SJCRH30 (cell line): ENCODE results near the gene SAMMSON. TPM values are rescaled to one million over a fixed set of nuclear protein-coding genes. Genes with fewer than 3 reads are reported as not detected.

Source experiments
- DNase-seq, 2 experiments: peaks; one replicate each; pipeline ENCODE4 v3.0.0-alpha.2; 2015 to 2020
- H3K27ac ChIP-seq: fragments of 250-450 bp; sonication (Bioruptor Pico); 2 replicates; pipeline ENCODE4 v1.5.1; 2020; ENCODE audit warnings: mild to moderate bottlenecking, moderate library complexity
- H3K27me3 ChIP-seq: fragments of 250-450 bp; sonication (Bioruptor Pico); 2 replicates; pipeline ENCODE4 v1.5.1; 2020; ENCODE audit warnings: mild to moderate bottlenecking, moderate library complexity
- H3K36me3 ChIP-seq: fragments of 250-450 bp; sonication (Bioruptor Pico); 2 replicates; pipeline ENCODE4 v1.5.1; 2020; ENCODE audit warnings: mild to moderate bottlenecking, moderate library complexity
- H3K4me1 ChIP-seq: fragments of 250-450 bp; sonication (Bioruptor Pico); 2 replicates; pipeline ENCODE4 v1.5.1; 2020; ENCODE audit warnings: mild to moderate bottlenecking, moderate library complexity
- H3K4me3 ChIP-seq: fragments of 250-450 bp; sonication (Bioruptor Pico); 2 replicates; pipeline ENCODE4 v1.5.1; 2020; ENCODE audit warnings: mild to moderate bottlenecking, moderate library complexity
- H3K9me3 ChIP-seq: fragments of 250-450 bp; sonication (Bioruptor Pico); replicated peaks from 2 replicates; pipeline ENCODE4 v1.5.1; 2020; ENCODE audit warnings: mild to moderate bottlenecking, moderate library complexity
- total RNA-seq: library from RNA; depleted of rRNA; stranded (reverse); fragments of >200 nt; shearing (Covaris generic); gene quantifications from 2 replicates; pipeline ENCODE4 v1.2.3, GENCODE V29; 2014

Gene SAMMSON
- total RNA-seq, 1 experiment from 2014 or later = 0.08 TPM

DNA sequence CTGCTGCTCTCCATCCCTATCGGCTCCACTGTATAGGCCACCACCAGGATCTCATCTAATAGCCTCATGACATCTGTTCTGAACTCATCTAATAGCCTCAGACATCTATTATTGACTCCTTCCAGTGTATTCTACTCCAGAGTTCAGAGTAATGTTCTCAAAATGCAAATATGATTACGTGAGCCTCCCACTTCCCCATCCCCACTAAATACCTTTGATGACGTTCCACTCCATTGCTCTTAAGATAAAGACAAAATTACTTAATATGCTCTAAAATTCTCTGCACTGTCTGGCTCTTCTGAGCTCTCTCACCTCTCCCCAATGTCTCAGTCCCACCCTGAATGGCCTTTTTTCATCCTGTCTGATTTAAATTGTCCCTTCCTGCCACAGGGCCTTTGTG, 94.7 kb downstream of the SAMMSON start:
- Histone ChIP-seq H3K36me3 (no peaks in the 10 kb centered on the region), H3K9me3 (no peaks in the 10 kb centered on the region), H3K4me1 (no peaks in the 10 kb centered on the region), H3K27ac (no peak overlapping the region), H3K27me3 (no peaks in the 10 kb centered on the region), H3K4me3 (no peak overlapping the region)
- no peak for DNase-seq

GRCh38 chr3:70095260-70095659, 95.7 kb downstream of the SAMMSON start:
- no peak for DNase-seq
- no peaks in the 10 kb centered on the region for H3K4me1 ChIP-seq
- H3K9me3 ChIP-seq = no peaks in the 10 kb centered on the region
- H3K27me3 ChIP-seq = no peaks in the 10 kb centered on the region
- H3K36me3 ChIP-seq = no peaks in the 10 kb centered on the region
- H3K27ac ChIP-seq = no peak overlapping the region
- no peak overlapping the region for H3K4me3 ChIP-seq

DNA sequence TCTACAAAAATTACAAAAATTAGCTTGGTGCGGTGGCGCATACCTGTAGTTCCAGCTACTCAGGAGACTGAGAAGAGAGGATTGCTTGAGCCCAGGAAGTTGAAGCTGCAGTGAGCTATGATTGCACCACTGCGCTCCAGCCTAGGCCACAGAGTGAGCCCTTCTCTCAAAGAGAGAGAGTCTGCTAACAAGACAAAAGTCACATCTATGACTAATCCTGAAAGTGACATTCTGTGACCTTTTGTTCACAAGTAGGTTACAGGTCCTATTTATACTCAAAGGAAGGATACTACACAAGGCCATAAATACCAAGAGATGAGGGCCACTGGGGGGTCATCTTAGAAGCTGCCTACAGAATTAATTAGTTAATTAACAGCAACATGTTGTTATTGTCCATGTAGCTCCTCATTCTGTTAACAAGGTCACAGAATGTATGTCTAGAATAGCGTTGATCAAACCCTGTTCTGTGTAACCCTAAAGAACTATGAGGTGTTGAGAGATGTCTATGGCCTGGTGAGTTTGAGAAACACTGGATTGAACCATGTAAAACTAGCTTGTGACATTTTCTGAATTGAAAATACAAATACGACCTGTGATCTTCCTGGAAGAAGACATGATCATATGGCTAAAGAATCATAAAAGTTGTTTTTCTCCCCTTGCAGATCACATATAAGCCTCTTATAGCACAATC, 97.0 kb downstream of the SAMMSON start:
- no peak overlapping the region for H3K27ac ChIP-seq
- H3K4me1 ChIP-seq = no peaks in the 10 kb centered on the region
- no peaks in the 10 kb centered on the region for H3K36me3 ChIP-seq
- DNase-seq = no peak
- no peak overlapping the region for H3K4me3 ChIP-seq
- H3K27me3 ChIP-seq = no peaks in the 10 kb centered on the region
- H3K9me3 ChIP-seq = no peaks in the 10 kb centered on the region

GRCh38 chr3:70097084-70097483, 97.6 kb downstream of the SAMMSON start:
- DNase-seq = no peak
- Histone ChIP-seq H3K9me3 (no peaks in the 10 kb centered on the region), H3K27me3 (no peaks in the 10 kb centered on the region), H3K4me1 (no peaks in the 10 kb centered on the region), H3K27ac (no peak overlapping the region), H3K4me3 (no peak overlapping the region), H3K36me3 (no peaks in the 10 kb centered on the region)

- Histone ChIP-seq H3K4me3 (no peak overlapping the region), H3K9me3 (no peaks in the 10 kb centered on the region), H3K36me3 (no peaks in the 10 kb centered on the region), H3K27me3 (no peaks in the 10 kb centered on the region; the same call in 1 of the 2 replicates), H3K4me1 (no peaks in the 10 kb centered on the region), H3K27ac (no peak overlapping the region)
- DNase-seq = peak; percentile 21 to 49
Observed at GRCh38 chr3:70108072-70108471, 108.5 kb downstream of the SAMMSON start.

DNA sequence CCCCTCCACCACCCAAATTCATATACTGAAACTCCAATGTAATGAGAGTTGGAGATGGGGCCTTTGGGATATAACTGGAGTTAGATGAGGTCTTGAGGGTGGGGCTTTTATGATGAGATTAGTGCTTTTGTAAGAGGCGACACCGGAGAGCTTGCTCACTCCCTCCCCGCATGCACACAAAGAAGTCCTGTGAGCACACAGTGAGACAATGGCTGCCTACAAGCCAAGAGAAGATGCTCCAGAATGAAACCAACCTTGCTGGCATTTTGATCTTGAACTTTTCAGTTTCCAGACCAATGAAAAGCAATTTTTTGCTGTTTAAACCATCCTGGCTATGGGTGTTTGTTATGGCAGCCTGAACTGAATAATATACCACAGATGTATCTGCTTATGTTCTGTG, 109.0 kb downstream of the SAMMSON start:
- H3K4me1 ChIP-seq = no peaks in the 10 kb centered on the region

GRCh38 chr3:70110066-70110465, 110.5 kb downstream of the SAMMSON start:
- no peak for DNase-seq
- no peak overlapping the region for H3K27ac ChIP-seq
- H3K4me3 ChIP-seq = no peak overlapping the region
- no peaks in the 10 kb centered on the region for H3K4me1 ChIP-seq
- H3K27me3 ChIP-seq = no peaks in the 10 kb centered on the region; the same call in 1 of the 2 replicates
- no peaks in the 10 kb centered on the region for H3K36me3 ChIP-seq
- no peaks in the 10 kb centered on the region for H3K9me3 ChIP-seq

More for the DNA sequence above, 109.0 kb downstream of the SAMMSON start:
- no peaks in the 10 kb centered on the region; the same call in 1 of the 2 replicates for H3K27me3 ChIP-seq
- no peak overlapping the region for H3K4me3 ChIP-seq
- H3K36me3 ChIP-seq = no peaks in the 10 kb centered on the region
- H3K9me3 ChIP-seq = no peaks in the 10 kb centered on the region
- no peak for DNase-seq
- no peak overlapping the region for H3K27ac ChIP-seq

GRCh38 chr3:70111411-70111810, 111.9 kb downstream of the SAMMSON start:
- Histone ChIP-seq H3K4me3 (no peak overlapping the region), H3K36me3 (no peaks in the 10 kb centered on the region), H3K27me3 (no peaks in the 10 kb centered on the region; the same call in 1 of the 2 replicates), H3K4me1 (no peaks in the 10 kb centered on the region), H3K9me3 (no peaks in the 10 kb centered on the region), H3K27ac (no peak overlapping the region)
- DNase-seq = no peak

GRCh38 chr3:70112751-70113150, 113.2 kb downstream of the SAMMSON start:
- Histone ChIP-seq H3K9me3 (no peaks in the 10 kb centered on the region), H3K4me1 (no peaks in the 10 kb centered on the region)
- no peak for DNase-seq

GRCh38 chr3:70114431-70114830, 114.9 kb downstream of the SAMMSON start:
- Histone ChIP-seq H3K4me3 (no peak overlapping the region), H3K9me3 (no peaks in the 10 kb centered on the region), H3K27me3 (no peaks in the 10 kb centered on the region; the same call in 1 of the 2 replicates), H3K36me3 (no peaks in the 10 kb centered on the region), H3K4me1 (no peaks in the 10 kb centered on the region), H3K27ac (no peak overlapping the region)
- no peak for DNase-seq

More at GRCh38 chr3:70112751-70113150, 113.2 kb downstream of the SAMMSON start:
- Histone ChIP-seq H3K27me3 (no peaks in the 10 kb centered on the region; the same call in 1 of the 2 replicates), H3K27ac (no peak overlapping the region), H3K4me3 (no peak overlapping the region), H3K36me3 (no peaks in the 10 kb centered on the region)

GRCh38 chr3:70119879-70120278, 120.3 kb downstream of the SAMMSON start:
- no peaks in the 10 kb centered on the region for H3K9me3 ChIP-seq
- H3K4me1 ChIP-seq = no peaks in the 10 kb centered on the region
- no peaks in the 10 kb centered on the region for H3K27me3 ChIP-seq
- no peaks in the 10 kb centered on the region for H3K36me3 ChIP-seq
- DNase-seq = no peak
- H3K27ac ChIP-seq = no peak overlapping the region
- no peak overlapping the region for H3K4me3 ChIP-seq
